IPS-20b (cell line): Measurements from ENCODE around the gene FAP.

Experiments
- H3K27ac ChIP-seq: one replicate; pipeline ENCODE4 v1.5.1; 2013; ENCODE audit warnings: low read length
- H3K27me3 ChIP-seq: 2 replicates; pipeline ENCODE4 v1.6.1; 2013; ENCODE audit warnings: mild to moderate bottlenecking, low read length, inconsistent platforms; ENCODE audit not compliant: insufficient read depth
- H3K36me3 ChIP-seq: 2 replicates; pipeline ENCODE4 v1.6.1; 2013; ENCODE audit warnings: low read depth, mild to moderate bottlenecking, inconsistent platforms, low read length, moderate library complexity; ENCODE audit not compliant: insufficient read depth
- H3K4me1 ChIP-seq: 2 replicates; pipeline ENCODE4 v1.6.1; 2013; ENCODE audit warnings: mild to moderate bottlenecking, control low read depth, inconsistent platforms, low read length, moderate library complexity; ENCODE audit not compliant: insufficient read depth
- H3K4me3 ChIP-seq: 2 replicates; pipeline ENCODE4 v1.5.1; 2013; ENCODE audit warnings: mild to moderate bottlenecking, low read length, inconsistent platforms
- H3K9ac ChIP-seq: 2 replicates; pipeline ENCODE4 v1.6.1; 2013; ENCODE audit warnings: low read depth, mild to moderate bottlenecking, inconsistent platforms, low read length, moderate library complexity
- H3K9me3 ChIP-seq: 2 replicates; pipeline ENCODE4 v1.6.1; 2013; ENCODE audit warnings: mild to moderate bottlenecking, low read depth, low read length, inconsistent platforms; ENCODE audit not compliant: insufficient read depth

Gene FAP

DNA sequence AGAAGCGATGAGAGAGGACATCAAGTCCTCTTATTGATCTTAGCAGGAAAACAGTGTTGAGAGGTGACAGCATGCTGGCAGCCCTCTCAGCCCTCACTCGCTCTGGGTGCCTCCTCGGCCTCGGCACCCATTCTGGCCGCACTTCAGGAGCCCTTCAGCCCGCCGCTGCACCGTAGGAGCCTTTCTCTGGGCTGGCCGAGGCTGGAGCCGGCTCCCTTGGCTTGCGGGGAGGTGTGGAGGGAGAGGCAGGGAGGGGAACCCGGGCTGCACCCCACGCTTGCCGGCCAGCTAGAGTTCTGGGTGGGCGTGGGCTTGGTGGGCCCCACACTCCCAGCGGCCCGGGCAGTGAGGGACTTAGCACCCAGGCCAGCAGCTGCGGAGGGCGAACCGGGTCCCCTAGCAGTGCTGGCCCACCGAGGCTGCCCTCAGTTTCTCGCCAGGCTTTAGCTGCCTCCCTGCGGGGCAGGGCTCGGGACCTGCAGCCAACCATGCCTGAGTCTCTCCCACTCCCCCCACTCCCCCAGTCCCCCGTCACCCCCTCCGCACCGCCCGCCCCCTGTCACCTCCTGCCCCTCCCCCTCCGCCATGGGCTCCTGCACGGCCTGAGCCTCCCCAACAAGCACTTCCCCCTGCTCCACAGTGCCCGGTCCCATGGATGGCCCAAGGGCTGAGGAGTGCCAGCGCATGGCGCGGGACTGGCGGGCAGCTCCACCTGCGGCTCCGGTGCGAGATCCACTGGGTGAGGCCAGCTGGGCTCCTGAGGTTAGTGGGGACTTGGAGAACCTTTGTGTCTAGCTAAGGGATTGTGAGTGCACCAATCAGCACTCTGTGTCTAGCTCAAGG, 8.4 kb downstream of the FAP start:
- Histone ChIP-seq H3K4me3 (no peak overlapping the region), H3K9me3 (no peaks in the 10 kb centered on the region), H3K27me3 (no peaks in the 10 kb centered on the region), H3K9ac (no peak overlapping the region), H3K27ac (no peak overlapping the region), H3K36me3 (no peaks in the 10 kb centered on the region), H3K4me1 (no peaks in the 10 kb centered on the region)

- no peak overlapping the region for H3K27ac ChIP-seq
- H3K4me3 ChIP-seq, result no peak overlapping the region
- H3K36me3 ChIP-seq, result no peaks in the 10 kb centered on the region
- H3K9me3 ChIP-seq, result no peaks in the 10 kb centered on the region
- no peak overlapping the region for H3K9ac ChIP-seq
- H3K27me3 ChIP-seq, result no peaks in the 10 kb centered on the region
- no peaks in the 10 kb centered on the region for H3K4me1 ChIP-seq
Observed at GRCh38 chr2:162233197-162233596, 10.0 kb downstream of the FAP start.

- Histone ChIP-seq H3K4me3 (no peak overlapping the region), H3K27ac (no peak overlapping the region), H3K9ac (no peak overlapping the region), H3K36me3 (no peaks in the 10 kb centered on the region), H3K4me1 (no peaks in the 10 kb centered on the region), H3K9me3 (no peaks in the 10 kb centered on the region), H3K27me3 (no peaks in the 10 kb centered on the region)
Observed at GRCh38 chr2:162232671-162233070, 10.6 kb downstream of the FAP start.

GRCh38 chr2:162232027-162232426, 11.2 kb downstream of the FAP start:
- Histone ChIP-seq H3K4me1 (no peaks in the 10 kb centered on the region), H3K9me3 (no peaks in the 10 kb centered on the region), H3K27ac (no peak overlapping the region), H3K36me3 (no peaks in the 10 kb centered on the region), H3K4me3 (no peak overlapping the region), H3K9ac (no peak overlapping the region), H3K27me3 (no peaks in the 10 kb centered on the region)

GRCh38 chr2:162230761-162231160, 12.5 kb downstream of the FAP start:
- Histone ChIP-seq H3K27me3 (no peaks in the 10 kb centered on the region), H3K4me3 (no peak overlapping the region), H3K27ac (no peak overlapping the region), H3K9me3 (no peaks in the 10 kb centered on the region), H3K36me3 (no peaks in the 10 kb centered on the region), H3K4me1 (no peaks in the 10 kb centered on the region), H3K9ac (no peak overlapping the region)

DNA sequence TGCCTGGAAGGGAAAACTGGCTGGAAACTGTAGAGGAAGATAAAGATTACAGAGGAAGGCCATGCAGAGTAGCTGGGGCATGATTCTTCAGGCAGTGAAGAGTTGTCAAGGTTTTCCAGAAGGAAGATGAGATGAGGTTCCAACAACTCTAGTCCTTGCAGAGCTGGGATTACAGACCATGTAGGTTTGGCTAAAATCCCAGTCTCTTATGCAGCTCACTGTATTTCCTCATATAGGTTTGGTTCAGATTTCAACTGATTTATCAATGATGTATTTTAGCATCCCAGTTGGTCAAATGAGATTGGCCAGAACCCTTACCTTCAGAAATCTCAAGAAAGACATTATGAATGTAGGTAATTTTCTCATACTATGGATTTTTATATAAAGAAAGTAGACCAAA, 16.4 kb downstream of the FAP start:
- Histone ChIP-seq H3K27ac (no peak overlapping the region), H3K27me3 (no peaks in the 10 kb centered on the region), H3K9me3 (no peaks in the 10 kb centered on the region), H3K36me3 (no peaks in the 10 kb centered on the region), H3K4me3 (no peak overlapping the region), H3K9ac (no peak overlapping the region), H3K4me1 (no peaks in the 10 kb centered on the region)

GRCh38 chr2:162221064-162221463, 22.2 kb downstream of the FAP start:
- no peaks in the 10 kb centered on the region for H3K36me3 ChIP-seq
- no peak overlapping the region for H3K27ac ChIP-seq
- no peaks in the 10 kb centered on the region for H3K27me3 ChIP-seq
- H3K9ac ChIP-seq, result no peak overlapping the region
- no peaks in the 10 kb centered on the region for H3K9me3 ChIP-seq
- H3K4me1 ChIP-seq, result no peaks in the 10 kb centered on the region
- H3K4me3 ChIP-seq, result no peak overlapping the region

DNA sequence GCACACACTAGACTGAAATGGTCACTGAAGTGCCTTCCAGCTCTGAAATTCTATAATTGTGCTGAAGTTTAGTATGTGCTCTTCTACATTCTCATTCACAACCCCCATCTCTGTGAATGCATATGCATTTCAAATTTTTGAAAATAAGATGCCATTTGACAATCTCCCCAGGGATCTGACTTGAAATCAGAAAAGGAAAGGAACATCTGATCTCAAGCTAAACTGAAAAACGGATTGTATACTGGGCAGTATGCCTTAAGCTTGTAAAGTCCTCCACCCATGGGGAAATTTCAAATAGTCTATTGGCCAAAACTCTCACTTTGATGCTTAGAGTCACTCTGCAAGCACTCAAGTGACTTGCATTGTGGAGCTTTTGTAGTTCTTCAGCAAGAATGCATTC, 22.9 kb downstream of the FAP start:
- Histone ChIP-seq H3K4me1 (no peaks in the 10 kb centered on the region), H3K9ac (no peak overlapping the region), H3K36me3 (no peaks in the 10 kb centered on the region), H3K27me3 (no peaks in the 10 kb centered on the region), H3K9me3 (no peaks in the 10 kb centered on the region), H3K27ac (no peak overlapping the region), H3K4me3 (no peak overlapping the region)

DNA sequence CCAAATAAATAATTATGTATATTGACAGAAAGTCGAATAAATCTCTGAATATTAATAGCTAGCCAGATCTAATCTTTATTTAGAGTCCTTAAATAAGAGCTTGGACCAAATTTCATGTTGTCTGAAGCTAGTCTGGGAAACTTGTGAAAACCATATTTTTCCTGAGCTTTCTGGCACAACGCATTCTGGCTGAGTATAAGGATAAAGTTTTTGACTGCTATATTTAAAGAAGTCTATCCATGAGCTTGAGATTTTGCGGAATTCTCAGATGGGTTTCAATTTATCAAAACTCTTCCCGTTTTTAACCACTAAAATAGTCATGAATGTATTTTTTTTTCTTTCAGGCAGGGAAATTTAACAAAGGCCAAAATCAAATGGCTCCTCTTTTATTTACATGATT, 23.8 kb downstream of the FAP start:
- Histone ChIP-seq H3K36me3 (no peaks in the 10 kb centered on the region), H3K9ac (no peak overlapping the region), H3K9me3 (no peaks in the 10 kb centered on the region)

GRCh38 chr2:162217598-162217997, 25.6 kb downstream of the FAP start:
- H3K27ac ChIP-seq, result no peak overlapping the region

More for the DNA sequence above, 23.8 kb downstream of the FAP start:
- no peaks in the 10 kb centered on the region for H3K4me1 ChIP-seq
- no peaks in the 10 kb centered on the region for H3K27me3 ChIP-seq
- no peak overlapping the region for H3K4me3 ChIP-seq
- no peak overlapping the region for H3K27ac ChIP-seq

GRCh38 chr2:162215162-162215561, 28.1 kb downstream of the FAP start:
- Histone ChIP-seq H3K27me3 (no peaks in the 10 kb centered on the region), H3K9ac (no peak overlapping the region), H3K9me3 (no peaks in the 10 kb centered on the region), H3K36me3 (no peaks in the 10 kb centered on the region), H3K4me3 (no peak overlapping the region), H3K27ac (no peak overlapping the region), H3K4me1 (no peaks in the 10 kb centered on the region)

More at GRCh38 chr2:162217598-162217997, 25.6 kb downstream of the FAP start:
- Histone ChIP-seq H3K9me3 (no peaks in the 10 kb centered on the region), H3K27me3 (no peaks in the 10 kb centered on the region), H3K36me3 (no peaks in the 10 kb centered on the region), H3K4me1 (no peaks in the 10 kb centered on the region), H3K9ac (no peak overlapping the region), H3K4me3 (no peak overlapping the region)

DNA sequence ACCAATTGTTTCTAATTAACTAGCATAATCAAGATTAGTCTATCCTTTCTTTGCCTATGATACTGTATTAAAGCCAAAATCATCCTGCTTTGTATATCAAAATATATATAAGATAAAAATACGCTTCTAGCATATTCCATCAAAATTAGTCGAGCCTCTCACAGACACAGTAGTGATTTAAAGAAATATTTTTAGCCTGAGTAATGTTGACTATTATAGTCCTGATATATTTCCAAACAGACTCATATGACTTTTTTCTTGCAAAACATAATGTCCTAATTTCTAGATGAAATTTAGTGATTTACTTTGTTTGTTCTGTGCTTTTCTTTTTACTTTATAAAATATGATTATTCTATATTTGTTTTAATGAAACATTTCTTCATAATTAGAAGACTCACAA, 30.9 kb downstream of the FAP start:
- H3K36me3 ChIP-seq, result no peaks in the 10 kb centered on the region
- H3K27me3 ChIP-seq, result no peaks in the 10 kb centered on the region
- no peaks in the 10 kb centered on the region for H3K4me1 ChIP-seq
- H3K9ac ChIP-seq, result no peak overlapping the region
- H3K27ac ChIP-seq, result no peak overlapping the region
- H3K4me3 ChIP-seq, result no peak overlapping the region
- H3K9me3 ChIP-seq, result no peaks in the 10 kb centered on the region
